ENCODE results near the gene MEPE.

DNA sequence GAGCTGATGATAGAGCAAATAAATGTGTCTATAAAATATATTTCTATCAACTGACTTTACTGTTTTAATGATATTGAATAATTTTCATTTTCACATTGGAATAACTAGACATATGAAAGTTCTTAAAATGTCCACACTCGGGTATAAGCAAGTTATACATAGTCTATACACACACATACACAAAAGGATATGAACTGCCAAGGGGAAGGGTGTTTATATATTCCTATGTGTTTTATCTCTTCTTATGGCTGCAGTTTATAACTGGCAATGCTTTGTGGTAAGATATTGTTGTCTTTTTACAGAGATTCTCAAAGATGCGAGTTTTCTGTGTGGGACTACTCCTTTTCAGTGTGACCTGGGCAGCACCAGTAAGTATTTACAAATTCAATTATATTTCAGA is 1.6 kb downstream of the MEPE start:
- no peak for TF ChIP-seq CTCF (IDR thresholded peaks at IDR 0.05; ENCODE audit: insufficient read depth, low read length, poor library complexity, severe bottlenecking)
- TF ChIP-seq EZH2phosphoT487 (conservative IDR thresholded peaks at IDR 0.05; ENCODE audit: low read length) = no peak
